ENCODE measurements around the gene FOXL1. TPM values are rescaled to one million over a fixed set of nuclear protein-coding genes. Genes with fewer than 3 reads are reported as not detected.

Gene FOXL1
- total RNA-seq, 2 experiments from 2014 or later: not detected

DNA sequence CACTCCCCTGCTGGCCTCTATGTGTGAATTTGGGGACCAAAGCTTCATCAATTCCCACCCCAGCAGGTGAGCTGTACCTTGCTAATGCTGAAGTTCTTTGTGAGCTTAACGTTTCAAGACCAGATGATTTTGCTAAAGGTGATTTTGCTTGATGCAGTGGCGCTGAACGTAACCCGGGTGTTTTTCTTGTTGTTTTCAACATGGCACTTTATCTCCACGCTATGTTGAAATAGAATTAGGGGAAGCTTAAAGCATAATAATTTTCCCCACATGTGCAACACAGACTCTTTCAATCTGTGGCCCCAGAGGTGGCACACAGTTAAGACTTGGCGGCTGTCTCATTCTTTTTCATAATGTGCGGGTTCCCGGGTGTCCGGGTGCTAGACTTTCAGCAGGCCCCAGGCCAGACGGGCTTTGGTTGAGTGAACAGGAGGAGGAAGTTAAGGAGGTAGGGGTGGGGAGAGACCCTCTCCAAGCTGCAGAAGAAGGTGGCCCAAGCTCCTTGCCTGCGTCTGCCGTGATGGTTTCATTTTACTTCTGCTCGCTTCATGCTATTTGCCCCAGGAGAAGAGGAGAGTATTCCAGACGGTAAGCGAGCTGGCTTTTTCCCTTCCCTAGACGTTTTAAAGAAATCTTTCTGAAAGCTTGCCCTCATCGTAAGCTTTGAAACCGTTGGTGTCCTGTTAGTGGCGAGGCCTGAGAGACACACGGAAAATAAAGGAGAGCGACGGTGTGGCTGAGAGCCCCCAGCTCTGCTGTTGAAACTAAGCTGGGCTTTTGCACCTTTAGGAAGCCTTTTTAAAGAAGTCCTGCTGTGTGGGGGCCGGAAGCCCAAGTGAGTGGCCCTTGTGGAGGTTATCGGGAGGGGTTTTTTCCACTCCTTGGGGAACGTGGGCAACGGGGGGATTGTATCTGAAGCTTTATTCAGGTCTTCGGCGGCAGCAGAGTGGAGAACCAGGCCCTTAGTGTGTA, 7.5 kb upstream of the FOXL1 start:
- no peak overlapping the region for H3K27ac Mint-ChIP-seq
- CTCF ChIA-PET: no interaction called here

DNA sequence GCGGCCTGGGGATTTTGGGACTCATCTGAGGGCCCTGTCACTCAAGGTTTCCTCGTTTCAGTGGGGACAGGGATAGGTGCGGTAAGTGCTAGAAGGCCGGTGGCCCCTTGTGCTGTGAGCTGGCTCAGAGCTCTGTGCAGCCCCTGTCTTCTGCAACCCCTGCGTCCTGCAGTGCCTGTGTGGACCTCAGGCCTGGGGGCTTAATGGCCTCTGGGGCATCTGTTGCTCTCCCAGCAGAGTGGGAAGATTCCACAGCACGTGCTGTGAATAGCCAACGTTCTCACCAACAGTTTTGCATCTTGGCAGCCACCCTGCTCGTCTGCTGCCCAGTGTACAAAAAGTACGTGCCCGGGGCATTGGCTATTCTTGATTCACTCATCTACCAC, 6.8 kb upstream of the FOXL1 start:
- POLR2A ChIA-PET: no interaction called here
- Histone ChIP-seq H3K36me3 (ENCODE audit: insufficient read depth, low read length) (no peaks in the 10 kb centered on the region), H3K9me3 (ENCODE audit: control insufficient read depth in 1 of 2, insufficient read depth in 1 of 2, low read length in 2 of 2) (peaks cover 0 to 4% of the 10 kb centered on the region in 2 experiments), H3K27ac (ENCODE audit: low read depth in 1 of 2, low read length in 2 of 2) (no peak overlapping the region), H3K27me3 (ENCODE audit: control insufficient read depth in 1 of 2, insufficient read depth in 2 of 2, low read length in 2 of 2) (peaks cover 58 to 71% of the 10 kb centered on the region in 2 experiments), H3K4me3 (ENCODE audit: low read length) (no peak overlapping the region), H3K4me1 (ENCODE audit: insufficient read depth, low read length) (peaks cover 19% of the 10 kb centered on the region)
- Mint-ChIP-seq H3K4me3 (no peak overlapping the region), H3K27me3 (peaks cover 83% of the 10 kb centered on the region), H3K4me1 (ENCODE audit: low read depth) (peaks cover 13% of the 10 kb centered on the region), H3K36me3 (ENCODE audit: low read depth) (no peaks in the 10 kb centered on the region), H3K9me3 (no peaks in the 10 kb centered on the region), H3K27ac (no peak overlapping the region)
- CTCF ChIA-PET: no interaction called here
- intact Hi-C loops (cut with DNase I, micrococcal nuclease): no loop called here
- ATAC-seq (ENCODE audit: poor library complexity) (no peak), DNase-seq (no peak)
- TF ChIP-seq, protein P1, sequence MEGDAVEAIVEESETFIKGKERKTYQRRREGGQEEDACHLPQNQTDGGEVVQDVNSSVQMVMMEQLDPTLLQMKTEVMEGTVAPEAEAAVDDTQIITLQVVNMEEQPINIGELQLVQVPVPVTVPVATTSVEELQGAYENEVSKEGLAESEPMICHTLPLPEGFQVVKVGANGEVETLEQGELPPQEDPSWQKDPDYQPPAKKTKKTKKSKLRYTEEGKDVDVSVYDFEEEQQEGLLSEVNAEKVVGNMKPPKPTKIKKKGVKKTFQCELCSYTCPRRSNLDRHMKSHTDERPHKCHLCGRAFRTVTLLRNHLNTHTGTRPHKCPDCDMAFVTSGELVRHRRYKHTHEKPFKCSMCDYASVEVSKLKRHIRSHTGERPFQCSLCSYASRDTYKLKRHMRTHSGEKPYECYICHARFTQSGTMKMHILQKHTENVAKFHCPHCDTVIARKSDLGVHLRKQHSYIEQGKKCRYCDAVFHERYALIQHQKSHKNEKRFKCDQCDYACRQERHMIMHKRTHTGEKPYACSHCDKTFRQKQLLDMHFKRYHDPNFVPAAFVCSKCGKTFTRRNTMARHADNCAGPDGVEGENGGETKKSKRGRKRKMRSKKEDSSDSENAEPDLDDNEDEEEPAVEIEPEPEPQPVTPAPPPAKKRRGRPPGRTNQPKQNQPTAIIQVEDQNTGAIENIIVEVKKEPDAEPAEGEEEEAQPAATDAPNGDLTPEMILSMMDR (IDR thresholded peaks at IDR 0.05): no peak

More for the DNA sequence above, 7.5 kb upstream of the FOXL1 start:
- ATAC-seq (ENCODE audit: poor library complexity) (no peak), DNase-seq (no peak)
- no peak overlapping the region for H3K27ac ChIP-seq (ENCODE audit: low read depth in 1 of 2, low read length in 2 of 2)
- POLR2A ChIA-PET: no interaction called here
- peaks cover 60 to 71% of the 10 kb centered on the region in 2 experiments for H3K27me3 ChIP-seq (ENCODE audit: control insufficient read depth in 1 of 2, insufficient read depth in 2 of 2, low read length in 2 of 2)
- H3K4me3 Mint-ChIP-seq: no peak overlapping the region
- peaks cover 0 to 2% of the 10 kb centered on the region in 2 experiments for H3K9me3 ChIP-seq (ENCODE audit: control insufficient read depth in 1 of 2, insufficient read depth in 1 of 2, low read length in 2 of 2)
- intact Hi-C loops (cut with DNase I, micrococcal nuclease): no loop called here
- H3K4me3 ChIP-seq (ENCODE audit: low read length): no peak overlapping the region
- no peaks in the 10 kb centered on the region for H3K36me3 Mint-ChIP-seq (ENCODE audit: low read depth)
- no peaks in the 10 kb centered on the region for H3K9me3 Mint-ChIP-seq
- peaks cover 83% of the 10 kb centered on the region for H3K27me3 Mint-ChIP-seq
- no peaks in the 10 kb centered on the region for H3K36me3 ChIP-seq (ENCODE audit: insufficient read depth, low read length)
- peaks cover 19% of the 10 kb centered on the region for H3K4me1 ChIP-seq (ENCODE audit: insufficient read depth, low read length)
- TF ChIP-seq, protein P1 (IDR thresholded peaks at IDR 0.05): no peak
- peaks cover 7% of the 10 kb centered on the region for H3K4me1 Mint-ChIP-seq (ENCODE audit: low read depth)

DNA sequence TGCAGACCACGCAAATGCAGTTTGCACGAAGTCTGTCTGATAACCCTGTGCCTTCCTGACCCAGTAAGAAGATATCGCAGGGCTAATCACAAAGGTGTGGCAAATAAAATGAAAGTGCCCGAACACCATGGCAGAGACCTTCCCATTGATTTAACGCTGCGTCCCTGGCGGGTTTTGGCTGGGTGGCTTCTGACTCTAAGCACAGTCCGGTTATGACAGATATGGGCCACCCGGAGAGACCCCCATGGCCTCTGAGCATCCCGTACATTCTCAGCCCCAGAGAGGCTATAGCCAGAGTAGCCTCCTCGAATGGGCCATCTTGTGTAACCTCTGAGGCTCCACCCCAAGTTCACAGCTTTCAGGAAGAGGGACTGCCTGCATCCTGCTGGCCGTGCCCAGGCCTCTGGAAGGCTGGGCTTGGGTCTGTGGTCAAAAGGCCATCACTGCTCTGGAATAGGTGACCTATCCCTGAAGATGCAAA, 6.3 kb upstream of the FOXL1 start:
- ChIA-PET CTCF (no interaction called here), POLR2A (no interaction called here)
- H3K4me3 Mint-ChIP-seq: no peak overlapping the region
- no peaks in the 10 kb centered on the region for H3K36me3 Mint-ChIP-seq (ENCODE audit: low read depth)
- H3K27ac Mint-ChIP-seq: no peak overlapping the region
- peaks cover 0 to 6% of the 10 kb centered on the region in 2 experiments for H3K9me3 ChIP-seq (ENCODE audit: control insufficient read depth in 1 of 2, insufficient read depth in 1 of 2, low read length in 2 of 2)
- TF ChIP-seq, protein P1 (IDR thresholded peaks at IDR 0.05): no peak
- peaks cover 84% of the 10 kb centered on the region for H3K27me3 Mint-ChIP-seq
- H3K4me1 ChIP-seq (ENCODE audit: insufficient read depth, low read length): peaks cover 19% of the 10 kb centered on the region
- ATAC-seq (ENCODE audit: poor library complexity): no peak
- H3K4me1 Mint-ChIP-seq (ENCODE audit: low read depth): peaks cover 13% of the 10 kb centered on the region
- H3K4me3 ChIP-seq (ENCODE audit: low read length): no peak overlapping the region
- H3K27ac ChIP-seq (ENCODE audit: low read depth in 1 of 2, low read length in 2 of 2): no peak overlapping the region
- H3K36me3 ChIP-seq (ENCODE audit: insufficient read depth, low read length): no peaks in the 10 kb centered on the region
- H3K27me3 ChIP-seq (ENCODE audit: control insufficient read depth in 1 of 2, insufficient read depth in 2 of 2, low read length in 2 of 2): peaks cover 61 to 74% of the 10 kb centered on the region in 2 experiments
- no peaks in the 10 kb centered on the region for H3K9me3 Mint-ChIP-seq
- no peak for DNase-seq
- intact Hi-C loops (cut with DNase I, micrococcal nuclease): no loop called here
